Measurements from ENCODE around the gene FAM181A. TPM values are rescaled to one million over a fixed set of nuclear protein-coding genes. Genes with fewer than 3 reads are reported as not detected.

Gene FAM181A
- polyA plus RNA-seq, 3 donors = not detected

GRCh38 chr14:93903342-93904184, 23.6 kb upstream of the FAM181A start:
- no peak for DNase-seq

- DNase-seq = no peak
These were observed 21.5 kb upstream of the FAM181A start for GRCh38 chr14:93905623-93906022.

GRCh38 chr14:93906341-93907329, 20.5 kb upstream of the FAM181A start:
- peak; percentile 47 for DNase-seq

GRCh38 chr14:93909429-93910128, 17.6 kb upstream of the FAM181A start:
- DNase-seq = no peak

- no peak for DNase-seq
These were observed 15.0 kb upstream of the FAM181A start for GRCh38 chr14:93911975-93912615.

GRCh38 chr14:93912782-93913181, 14.4 kb upstream of the FAM181A start:
- DNase-seq = no peak

GRCh38 chr14:93914278-93914677, 12.9 kb upstream of the FAM181A start:
- DNase-seq = no peak

GRCh38 chr14:93915070-93915705, 12.0 kb upstream of the FAM181A start:
- no peak for DNase-seq

GRCh38 chr14:93915800-93916199, 11.3 kb upstream of the FAM181A start:
- no peak for DNase-seq

GRCh38 chr14:93916498-93916897, 10.6 kb upstream of the FAM181A start:
- DNase-seq = no peak

GRCh38 chr14:93917141-93917540, 10.0 kb upstream of the FAM181A start:
- no peak for DNase-seq

- no peak for DNase-seq
These were observed 5.9 kb upstream of the FAM181A start for GRCh38 chr14:93921001-93921806.

- DNase-seq = no peak
These were observed 3.5 kb upstream of the FAM181A start for GRCh38 chr14:93923626-93924025.

- DNase-seq = no peak
These were observed 2.4 kb upstream of the FAM181A start for GRCh38 chr14:93924592-93925355.

GRCh38 chr14:93925374-93925895, 1.7 kb upstream of the FAM181A start:
- no peak for DNase-seq

- no peak for DNase-seq
These were observed 785 bp upstream of the FAM181A start for GRCh38 chr14:93926245-93926872.

- no peak for DNase-seq
These were observed 629 bp downstream of the FAM181A start for GRCh38 chr14:93927800-93928145.

- DNase-seq = no peak
These were observed 1.3 kb downstream of the FAM181A start for GRCh38 chr14:93928184-93929047.
